ENCODE measurements around the gene ANKS1B. TPM values are rescaled to one million over a fixed set of nuclear protein-coding genes. Genes with fewer than 3 reads are reported as not detected.

The ANKS1B gene
- total and polyA plus RNA-seq, 2 of the 4 experiments (the other 2 are of a cell fraction): 0.17 to 0.18 TPM

- no CpG with 5 or more reads among the region's 10 CpGs for WGBS, 2 experiments (ENCODE audit: extremely low coverage in 2 of 2, insufficient read length in 1 of 2)
- POLR2A ChIA-PET (ENCODE audit: unreplicated experiment): no interaction called here
- no peak; the same call in 1 of the 2 replicates for ATAC-seq (ENCODE audit: low read depth)
- H3K56ac ChIP-seq (ENCODE audit: extremely low read depth, insufficient read depth, low read length): no peak overlapping the region
- CTCF ChIA-PET: no interaction called here
- H4K5ac ChIP-seq (ENCODE audit: low read depth, low read length): no peak overlapping the region
- H2AK5ac ChIP-seq (ENCODE audit: low read depth, low read length): no peak overlapping the region
- no peak overlapping the region for H3K23ac ChIP-seq (ENCODE audit: low read depth, low read length)
- in situ Hi-C loops (cut with MboI; ENCODE audit: low sequenced_read_pairs): no loop called here
- H3K14ac ChIP-seq (replicated peaks; ENCODE audit: low read depth, low read length): no peak overlapping the region
- H3K27me3 ChIP-seq (ENCODE audit: control insufficient read depth, insufficient read depth, low read length): peaks cover 5% of the 10 kb centered on the region
- no peaks in the 10 kb centered on the region for H4K20me1 ChIP-seq (ENCODE audit: insufficient read depth, low read length)
- H3K27ac ChIP-seq (ENCODE audit: insufficient read depth, low read length): no peak overlapping the region
- DNase-seq: no peak
- H2BK20ac ChIP-seq (ENCODE audit: low read depth, low read length): no peak overlapping the region
- no peak overlapping the region for H2BK5ac ChIP-seq (ENCODE audit: low read depth, low read length, poor library complexity, severe bottlenecking)
- intact Hi-C loops (cut with micrococcal nuclease): no loop called here
- H3K9me3 ChIP-seq (ENCODE audit: control insufficient read depth, insufficient read depth, low read length): no peaks in the 10 kb centered on the region
- no peaks in the 10 kb centered on the region for H3K4me1 ChIP-seq (ENCODE audit: control insufficient read depth, insufficient read depth, low read length)
- no peak overlapping the region for H2AK9ac ChIP-seq (replicated peaks; ENCODE audit: low read depth, low read length, poor library complexity)
- no peak overlapping the region for H4K8ac ChIP-seq (ENCODE audit: low read depth in 2 of 2, low read length in 2 of 2)
- dilution Hi-C loops (cut with HindIII; ENCODE audit: low sequenced_read_pairs, unreplicated experiment): no loop called here
- peak overlapping the region; percentile 78 for H3K4me2 ChIP-seq (ENCODE audit: low read depth, low read length)
- H3K9me1 ChIP-seq (ENCODE audit: insufficient read depth, low read length): no peaks in the 10 kb centered on the region
- H3K18ac ChIP-seq (ENCODE audit: low read depth, low read length): no peak overlapping the region
- H3K79me1 ChIP-seq (ENCODE audit: low read depth in 1 of 2, low read length in 2 of 2): no peaks in the 10 kb centered on the region
- TF ChIP-seq CTCF (conservative IDR thresholded peaks at IDR 0.05; ENCODE audit: low read depth, low read length) (no peak), MAFK (IDR thresholded peaks at IDR 0.05; ENCODE audit: low read depth, low read length) (no peak), POLR2A (IDR thresholded peaks at IDR 0.05; ENCODE audit: low read depth, low read length) (no peak), CHD1 (IDR thresholded peaks at IDR 0.05; ENCODE audit: low read depth, low read length) (no peak), SMC3 (IDR thresholded peaks at IDR 0.05; ENCODE audit: low read depth, low read length) (no peak), USF2 (IDR thresholded peaks at IDR 0.05; ENCODE audit: low read depth, low read length) (no peak), RFX5 (IDR thresholded peaks at IDR 0.05; ENCODE audit: low read depth, low read length) (no peak), BHLHE40 (IDR thresholded peaks at IDR 0.05; ENCODE audit: low read depth, low read length) (no peak), NFE2L2 (IDR thresholded peaks at IDR 0.05; ENCODE audit: low read depth, low read length) (no peak)
- H3K4ac ChIP-seq (ENCODE audit: low read depth, low read length): no peak overlapping the region
- no TSS peak for BruUV-seq (replicated peaks)
- no peaks in the 10 kb centered on the region for H3K36me3 ChIP-seq (ENCODE audit: control insufficient read depth, insufficient read depth, low read length)
- peak overlapping the region; percentile 83 for H2AFZ ChIP-seq (replicated peaks; ENCODE audit: low read length, poor library complexity)
- H2BK15ac ChIP-seq (ENCODE audit: low read depth, low read length): no peak overlapping the region
- H4K91ac ChIP-seq (ENCODE audit: insufficient read depth, low read depth, low read length): no peak overlapping the region
- peak overlapping the region; percentile 42 for H3K4me3 ChIP-seq (ENCODE audit: insufficient read depth, low read depth, low read length)
- no peak overlapping the region for H2BK120ac ChIP-seq (ENCODE audit: low read depth, low read length)
- H3K9ac ChIP-seq (ENCODE audit: low read depth, low read length): peak overlapping the region; percentile 18
Observed at GRCh38 chr12:99985129-99985570, 414 bp upstream of the ANKS1B start.

All from IMR-90 (cell line).